Thoracic aorta endothelial cell (primary cell): ENCODE results near the gene EMC7. TPM values are rescaled to one million over a fixed set of nuclear protein-coding genes. Genes with fewer than 3 reads are reported as not detected.

Experiments used
- total RNA-seq: library from RNA; depleted of rRNA; stranded (reverse); fragments of >200 nt; gene quantifications from 2 replicates; pipeline ENCODE4 v1.2.3, GENCODE V29; 2012

Gene EMC7
- 49.2 and 50.3 TPM in 2 replicates for total RNA-seq

DNA sequence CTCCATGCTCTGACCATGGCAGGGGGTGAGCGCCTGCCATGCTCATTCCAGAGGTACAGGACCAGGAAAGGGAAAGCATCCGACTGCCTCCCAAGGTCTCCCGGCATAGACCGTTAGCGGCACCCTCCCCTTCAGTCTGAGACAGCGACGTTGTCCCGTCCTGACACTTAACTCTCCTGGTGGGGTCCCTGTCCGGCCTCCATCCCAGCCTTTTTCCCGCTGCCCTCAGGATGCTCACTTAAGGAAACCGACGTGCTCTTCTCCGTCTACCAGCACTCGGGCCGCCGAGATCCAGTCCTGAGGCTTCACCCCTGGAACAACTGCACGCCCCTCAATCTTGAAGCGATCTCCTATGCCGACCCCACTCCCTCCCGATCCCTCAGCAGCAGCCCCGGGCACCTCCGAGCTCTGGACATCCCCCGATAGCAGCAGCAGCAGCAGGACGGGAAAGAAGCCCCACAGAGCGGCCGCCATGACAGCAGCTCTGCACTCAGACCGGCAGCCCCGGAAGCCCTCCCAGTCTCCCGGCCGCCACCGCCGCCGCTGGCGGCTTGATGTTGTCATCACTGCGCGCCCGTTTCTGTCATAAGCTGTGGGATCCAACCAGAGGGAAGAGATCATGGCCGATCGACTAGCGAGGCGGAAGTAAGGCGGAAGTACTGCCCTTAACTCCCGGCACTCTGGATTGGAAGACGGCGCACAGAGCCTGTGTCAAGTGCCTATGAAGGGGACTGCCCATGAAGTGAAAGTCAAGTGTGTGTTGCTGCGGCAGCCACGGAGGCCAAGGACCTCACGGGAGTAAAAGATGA lies at the start of gene EMC7, which contains the start of gene PGBD4:
Gene EMC7 (minus strand): TSS at position 497 of the 809 bp plus-strand sequence. CDS start 23 bp downstream, at position 474.
Gene PGBD4 (plus strand): TSS at position 718 of the 809 bp plus-strand sequence. CDS start 449 bp downstream, outside the sequence.

DNA sequence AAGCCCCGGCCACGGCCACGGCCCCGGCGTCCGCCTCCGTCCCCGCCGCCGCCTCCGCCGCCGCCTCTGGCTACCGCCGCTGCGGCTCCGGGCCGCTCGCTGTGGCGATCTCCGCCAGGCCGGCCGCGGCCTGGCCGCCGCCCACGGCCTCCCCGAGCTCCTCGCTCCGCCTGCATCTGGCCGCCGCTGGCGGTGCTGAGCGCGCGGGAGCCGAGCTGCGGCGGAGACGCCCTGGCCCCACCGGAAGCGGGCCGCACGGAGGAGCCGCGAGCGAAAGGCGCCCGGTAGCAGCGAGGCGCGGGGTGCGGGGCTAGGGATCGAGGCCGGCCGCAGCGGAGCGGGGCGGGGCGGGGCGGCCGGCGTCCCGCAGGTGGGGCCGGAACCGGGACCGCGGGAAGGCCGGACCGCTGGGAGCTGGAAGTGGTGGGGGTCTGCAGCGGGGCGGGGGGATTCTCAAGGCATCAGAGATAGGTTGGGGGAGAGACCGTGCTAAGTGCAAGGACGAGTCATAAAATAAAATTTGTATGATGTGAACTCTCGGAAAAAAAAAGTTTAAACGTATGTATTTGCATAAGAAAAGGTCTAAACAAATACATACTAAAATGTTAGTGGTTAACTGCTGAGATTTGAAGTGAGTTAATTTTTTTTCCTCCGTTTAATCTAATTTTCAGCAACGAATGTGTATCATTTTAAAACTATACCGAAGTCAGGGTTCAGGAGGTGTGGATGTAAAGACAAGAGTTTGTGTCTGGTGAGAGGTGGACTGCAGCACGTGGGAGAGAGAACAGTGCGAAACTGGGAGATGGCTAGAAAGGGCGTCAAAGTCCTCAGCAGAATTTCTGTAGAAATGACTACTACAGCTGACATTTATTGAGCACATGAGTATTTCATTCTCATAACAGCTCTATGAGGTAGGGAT lies 62.5 kb downstream of the EMC7 start, which contains the start of gene AVEN:
Gene AVEN (minus strand): TSS at position 334 of the 919 bp plus-strand sequence. CDS start 158 bp downstream, at position 176.

Other genes starting within 250 kb of the EMC7 start
- gene CHRM5, start 133.4 kb downstream of the EMC7 start, total RNA-seq = not detected in 2 replicates
- 25.4 and 26.8 TPM in 2 replicates for gene AVEN, start 62.7 kb downstream of the EMC7 start, total RNA-seq
- gene PGBD4, start 221 bp upstream of the EMC7 start, total RNA-seq = 1.7 and 1.8 TPM in 2 replicates
- gene KATNBL1, start 108.2 kb upstream of the EMC7 start, total RNA-seq = 76.2 and 78.7 TPM in 2 replicates
- 115 and 135 TPM in 2 replicates for gene EMC4, start 123.2 kb upstream of the EMC7 start, total RNA-seq
- gene SLC12A6, start 235.9 kb upstream of the EMC7 start, total RNA-seq = 40.4 and 44.2 TPM in 2 replicates
- gene NOP10, start 241.3 kb upstream of the EMC7 start, total RNA-seq = 205 and 280 TPM in 2 replicates
- not detected in 2 replicates for gene NUTM1, start 241.5 kb upstream of the EMC7 start, total RNA-seq